Fibroblast of upper back skin (primary cell): ENCODE results near the gene SCP2.

Source experiments
- DNase-seq: peaks from one replicate; pipeline ENCODE4 v3.0.0-alpha.2; 2013

SCP2 gene

DNA sequence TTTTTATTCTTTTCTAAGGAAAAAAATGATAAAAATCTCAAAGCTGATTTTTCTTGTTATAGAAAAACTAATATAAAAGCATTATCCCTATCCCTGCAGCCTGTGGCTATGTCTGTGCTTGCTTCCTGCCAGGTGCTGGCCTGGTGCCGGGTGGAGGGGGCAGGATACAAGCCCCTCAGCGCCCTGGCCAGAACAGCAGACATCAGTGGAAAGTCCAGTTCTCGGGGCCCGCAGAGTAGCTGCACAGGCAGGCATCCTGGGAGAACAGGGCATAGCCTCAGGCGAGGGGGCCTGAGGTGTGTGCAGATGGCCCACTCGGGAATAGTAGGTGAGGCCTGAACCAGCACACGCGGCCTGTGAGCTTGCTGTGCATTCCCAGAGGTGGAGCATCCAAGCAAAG lies 158.3 kb downstream of the SCP2 start:
- DNase-seq, result no peak

DNA sequence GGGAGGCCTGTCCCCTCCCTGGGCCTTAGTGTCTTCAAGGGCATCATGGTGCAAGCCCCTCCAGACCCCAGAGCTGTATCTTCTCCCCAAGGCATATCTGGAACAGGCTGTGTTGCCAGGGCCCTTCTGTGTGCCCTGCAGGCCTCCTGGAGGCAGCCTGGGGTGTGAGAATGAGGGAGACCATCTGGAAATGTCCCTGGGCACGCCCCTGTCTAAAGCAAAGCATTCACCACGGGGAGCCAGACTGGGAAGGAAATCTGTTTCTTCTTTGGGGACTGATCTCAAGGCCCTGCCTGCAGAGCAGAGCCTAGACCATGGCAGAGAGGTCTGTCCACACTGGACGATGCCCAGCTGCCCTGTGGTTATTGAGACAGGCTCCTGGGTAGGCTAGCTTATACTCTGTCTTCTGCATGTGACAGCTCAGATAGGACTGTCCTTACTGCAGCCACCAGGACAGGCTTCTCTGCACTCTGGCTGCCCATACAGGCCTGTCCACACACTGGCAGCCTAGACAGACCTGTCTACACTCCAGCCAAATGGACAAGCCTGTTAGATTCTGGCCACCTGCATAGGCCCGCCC lies 159.5 kb downstream of the SCP2 start:
- DNase-seq, result no peak

DNA sequence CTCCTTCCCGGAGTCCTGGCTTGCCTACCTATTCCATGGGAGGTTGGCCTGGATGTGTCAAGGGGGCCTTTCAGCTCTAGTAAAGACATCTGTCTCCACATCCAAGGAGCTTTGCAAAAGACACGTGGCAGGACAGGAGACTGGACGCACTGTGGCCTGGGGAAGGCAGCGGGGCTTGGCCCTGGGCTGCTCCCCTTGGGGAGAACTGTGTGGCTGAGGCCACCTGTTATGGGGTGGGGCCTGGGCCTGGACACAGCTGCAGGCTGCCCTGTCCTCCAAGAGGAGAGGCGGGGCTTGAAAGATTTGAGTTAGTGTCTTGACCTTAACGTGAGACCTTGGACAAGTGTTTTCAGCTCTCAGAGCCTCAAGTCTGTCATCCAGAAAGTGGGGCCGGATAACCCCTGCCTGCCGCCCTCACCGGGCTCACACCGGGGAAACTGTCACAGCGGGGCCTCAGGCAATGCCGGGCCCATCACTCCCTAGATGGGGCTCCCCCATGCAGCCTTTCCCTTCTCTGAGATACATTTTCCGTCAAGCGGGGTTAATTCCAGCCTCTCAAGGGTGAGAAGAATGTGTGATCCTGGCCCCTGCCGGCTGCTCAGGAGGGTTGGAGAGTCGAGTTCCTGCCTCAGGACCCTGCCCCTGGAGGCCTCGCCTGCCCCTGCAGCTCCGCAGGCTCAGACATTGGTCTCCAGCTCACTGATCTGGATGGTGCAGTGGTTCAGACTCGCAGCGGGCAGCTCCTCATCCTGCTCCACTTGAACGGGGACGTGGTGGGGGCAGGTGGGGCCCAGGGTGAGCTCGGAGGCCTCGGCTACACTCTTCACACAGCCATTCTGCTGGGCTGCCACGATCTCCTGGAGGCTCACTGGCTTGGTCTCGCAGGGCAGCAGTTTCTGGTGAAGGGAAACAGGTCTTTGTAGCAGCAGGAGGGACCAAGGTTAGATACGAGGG lies 160.5 kb downstream of the SCP2 start:
- DNase-seq, result no peak

DNA sequence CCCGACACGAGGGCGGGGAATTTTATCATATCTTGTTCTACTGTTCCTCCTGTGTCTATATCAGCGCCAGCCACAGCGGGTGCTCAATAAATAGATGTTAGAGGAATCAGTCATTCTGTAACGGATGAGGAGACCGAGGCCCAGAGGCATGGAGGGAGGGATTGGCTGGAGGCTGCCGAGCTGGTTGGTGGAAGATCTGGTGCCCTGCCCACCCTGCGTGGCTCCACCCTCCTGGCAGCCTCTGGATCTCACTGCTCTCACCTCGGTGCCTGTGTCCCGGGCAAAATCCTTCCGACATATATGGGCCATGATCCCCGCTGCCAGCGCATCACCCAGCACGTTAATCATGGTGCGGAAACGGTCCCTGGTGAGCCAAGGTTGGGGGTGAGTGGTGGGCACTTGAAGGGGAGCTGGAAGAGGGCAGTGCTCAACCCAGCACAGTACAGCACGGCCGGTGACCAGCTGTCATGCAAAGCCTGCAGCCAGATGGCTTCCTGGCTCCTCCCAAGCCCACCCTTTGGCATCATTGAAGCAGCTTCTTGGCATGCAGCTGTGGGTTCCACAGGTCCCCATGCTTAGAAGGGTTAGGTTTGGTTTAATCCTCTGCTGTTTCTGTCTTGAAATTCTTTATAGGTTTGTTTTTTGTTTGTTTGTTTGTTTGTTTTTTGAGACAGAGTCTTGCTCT lies 161.7 kb downstream of the SCP2 start:
- DNase-seq, result no peak

DNA sequence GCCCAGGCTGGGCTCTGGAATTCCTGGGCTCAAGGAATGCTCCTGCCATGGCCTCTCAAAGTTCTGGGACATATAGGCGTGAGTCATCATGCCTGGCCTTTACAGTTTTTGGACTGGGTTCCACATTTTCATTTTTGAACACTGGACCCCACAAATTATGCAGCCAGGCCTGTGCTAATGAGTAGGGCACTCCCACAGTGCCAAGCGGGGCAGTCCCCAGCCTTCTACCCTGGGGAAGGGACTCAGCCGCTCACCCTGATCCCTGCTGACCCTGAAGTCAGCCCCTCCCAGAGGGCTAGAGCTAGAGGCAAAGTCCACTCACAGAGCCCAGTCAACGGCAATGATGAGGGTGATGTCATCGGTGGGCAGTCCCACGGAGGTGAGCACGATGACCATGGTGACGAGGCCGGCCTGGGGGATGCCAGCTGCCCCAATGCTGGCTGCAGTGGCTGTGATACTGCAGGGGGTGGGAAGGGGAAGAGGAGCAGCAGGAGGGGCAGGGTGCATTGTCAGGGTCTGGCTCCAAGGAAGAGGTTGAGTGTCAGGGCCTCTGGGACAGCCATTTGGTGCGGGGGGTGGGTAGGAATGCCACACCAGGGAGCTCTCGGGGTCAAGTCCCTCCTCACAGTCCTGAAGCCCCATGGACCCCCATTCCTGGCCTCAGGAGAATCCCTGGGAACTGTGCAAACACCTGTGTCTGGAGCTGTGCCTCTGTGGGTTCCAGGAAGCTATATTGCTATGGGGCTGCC lies 162.6 kb downstream of the SCP2 start:
- DNase-seq, result peak; percentile 53

DNA sequence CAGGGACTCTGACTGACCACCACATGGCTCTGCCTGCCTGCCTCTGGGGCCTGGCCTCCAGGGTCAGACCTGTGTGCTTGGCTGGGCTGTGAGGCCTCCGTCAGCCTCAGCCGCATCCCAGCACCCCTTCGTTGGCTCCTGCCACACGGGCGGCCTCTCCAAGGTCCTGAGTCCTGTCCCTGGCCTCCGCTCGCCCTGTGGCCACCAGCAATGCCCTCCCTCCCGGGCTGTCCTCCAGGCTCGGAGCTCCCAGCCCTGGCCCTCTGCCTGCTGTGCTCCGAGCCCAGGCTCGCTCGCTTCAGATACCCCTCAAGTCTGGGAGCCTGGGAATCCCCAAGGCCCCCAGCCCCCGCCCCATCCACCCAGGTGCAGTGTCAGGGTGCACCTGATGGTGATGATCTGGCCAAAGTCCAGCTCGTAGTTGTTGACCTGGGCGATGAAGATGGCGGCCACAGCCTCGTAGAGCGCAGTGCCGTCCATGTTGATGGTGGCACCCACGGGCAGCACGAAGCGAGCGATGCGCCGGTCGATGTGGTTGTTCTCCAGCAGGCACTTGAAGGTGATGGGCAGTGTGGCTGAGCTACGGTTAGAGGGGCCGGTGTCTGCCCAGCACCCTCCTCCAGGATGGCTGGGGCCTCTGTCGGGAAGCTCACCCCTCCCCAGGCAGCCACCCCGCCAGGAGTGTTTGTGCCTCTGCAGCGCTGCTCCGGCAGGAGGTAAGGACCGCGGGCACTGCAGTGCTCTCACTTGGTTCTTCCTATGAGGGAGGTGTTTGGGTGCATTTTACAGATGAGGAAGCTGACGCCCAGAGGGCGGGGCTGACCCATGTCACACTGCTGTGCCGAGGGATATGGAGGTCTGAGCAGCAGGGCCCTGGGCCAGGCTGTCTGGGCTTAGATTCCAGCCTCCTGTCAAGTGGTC lies 163.4 kb downstream of the SCP2 start:
- DNase-seq, result no peak

DNA sequence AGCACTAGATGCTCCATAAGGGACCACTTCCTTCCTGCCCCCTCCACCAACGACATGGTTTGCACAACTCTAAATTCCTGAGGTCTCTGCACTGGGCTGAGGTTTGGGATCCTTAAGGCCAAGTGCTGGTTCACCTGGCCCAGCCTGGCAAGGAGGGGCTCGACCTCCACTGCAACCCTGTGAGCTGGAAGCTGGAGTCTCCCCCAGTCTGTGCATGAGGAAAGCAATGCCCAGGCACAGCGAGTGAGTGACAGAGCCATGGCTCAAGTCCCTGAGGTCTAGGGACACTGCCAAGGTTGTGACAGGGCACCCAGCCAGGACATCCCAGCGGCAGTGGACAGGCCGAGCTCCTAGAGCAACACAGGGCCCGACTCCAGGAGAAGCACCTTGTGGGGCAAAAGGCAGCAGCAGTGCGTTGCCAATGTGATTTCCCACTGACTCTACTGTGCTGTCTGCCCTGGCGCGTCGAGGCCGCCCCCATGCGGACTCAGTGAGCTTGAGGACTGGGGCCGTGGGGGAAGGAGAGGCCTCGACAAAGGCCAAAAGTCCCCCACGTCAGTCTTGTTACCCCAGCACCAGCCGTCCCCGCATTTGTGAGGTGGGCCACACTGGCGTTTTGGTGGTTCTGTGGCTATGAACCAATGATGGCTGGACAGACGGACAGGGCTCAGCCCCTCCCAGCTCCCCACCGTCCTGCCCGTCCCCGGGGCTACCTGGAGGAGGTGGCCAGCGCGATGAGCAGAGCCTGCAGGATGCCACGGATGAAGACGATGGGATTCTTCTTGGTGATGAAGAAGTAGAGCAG lies 165.0 kb downstream of the SCP2 start:
- peak; percentile 48 for DNase-seq

DNA sequence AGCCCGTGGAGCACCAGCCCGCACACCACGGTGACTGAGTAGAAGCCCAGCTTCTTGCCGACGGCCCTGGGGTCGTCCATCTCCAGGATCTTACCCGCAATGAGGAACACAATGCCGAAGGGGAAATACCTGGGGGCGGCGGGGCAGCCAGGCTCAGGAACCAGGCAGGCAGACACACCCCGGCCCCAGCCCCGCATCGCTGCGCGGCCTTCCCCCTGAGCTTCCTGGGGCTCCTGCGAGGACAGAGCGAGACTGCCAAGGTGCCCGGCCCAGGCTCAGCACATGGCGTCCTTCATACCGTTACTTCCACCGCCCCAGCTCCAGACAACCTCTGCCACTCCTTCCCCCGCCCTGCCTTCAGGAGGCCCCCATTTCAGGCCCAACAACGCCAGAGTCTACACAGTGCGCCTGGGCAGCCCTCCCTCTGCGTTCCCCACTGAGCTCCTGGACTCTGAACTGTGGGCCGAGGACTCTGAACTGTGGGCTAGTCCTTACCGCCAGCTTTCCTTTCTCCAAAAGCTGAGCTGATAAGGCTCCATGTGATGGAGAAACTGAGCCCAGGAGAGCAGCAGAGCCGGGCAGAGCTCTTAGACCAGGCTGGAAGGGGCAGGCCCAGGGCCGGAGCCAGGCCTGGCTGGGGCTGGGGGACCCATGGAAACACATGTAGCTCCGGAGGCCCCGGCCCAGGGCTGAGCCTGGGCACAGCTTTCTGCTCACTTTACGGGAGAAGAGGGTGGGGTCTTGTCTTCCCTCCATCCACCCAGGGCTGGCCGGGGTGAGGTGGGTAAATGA lies 165.8 kb downstream of the SCP2 start:
- DNase-seq, result no peak

DNA sequence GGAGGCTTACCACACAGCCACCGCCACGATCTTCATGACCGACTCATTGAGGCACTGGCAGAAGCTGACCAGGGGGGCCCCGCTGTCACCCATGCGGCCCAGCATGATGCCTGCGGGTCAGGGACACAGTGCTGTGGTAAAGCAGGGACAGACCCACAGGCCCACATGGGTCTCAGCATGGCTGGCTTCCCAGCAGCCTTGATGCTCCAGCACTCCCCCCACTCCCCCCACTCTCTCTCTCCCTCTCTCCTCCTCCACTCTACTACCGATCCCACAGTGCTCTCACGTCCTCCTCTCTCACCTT lies 166.3 kb downstream of the SCP2 start:
- no peak for DNase-seq

DNA sequence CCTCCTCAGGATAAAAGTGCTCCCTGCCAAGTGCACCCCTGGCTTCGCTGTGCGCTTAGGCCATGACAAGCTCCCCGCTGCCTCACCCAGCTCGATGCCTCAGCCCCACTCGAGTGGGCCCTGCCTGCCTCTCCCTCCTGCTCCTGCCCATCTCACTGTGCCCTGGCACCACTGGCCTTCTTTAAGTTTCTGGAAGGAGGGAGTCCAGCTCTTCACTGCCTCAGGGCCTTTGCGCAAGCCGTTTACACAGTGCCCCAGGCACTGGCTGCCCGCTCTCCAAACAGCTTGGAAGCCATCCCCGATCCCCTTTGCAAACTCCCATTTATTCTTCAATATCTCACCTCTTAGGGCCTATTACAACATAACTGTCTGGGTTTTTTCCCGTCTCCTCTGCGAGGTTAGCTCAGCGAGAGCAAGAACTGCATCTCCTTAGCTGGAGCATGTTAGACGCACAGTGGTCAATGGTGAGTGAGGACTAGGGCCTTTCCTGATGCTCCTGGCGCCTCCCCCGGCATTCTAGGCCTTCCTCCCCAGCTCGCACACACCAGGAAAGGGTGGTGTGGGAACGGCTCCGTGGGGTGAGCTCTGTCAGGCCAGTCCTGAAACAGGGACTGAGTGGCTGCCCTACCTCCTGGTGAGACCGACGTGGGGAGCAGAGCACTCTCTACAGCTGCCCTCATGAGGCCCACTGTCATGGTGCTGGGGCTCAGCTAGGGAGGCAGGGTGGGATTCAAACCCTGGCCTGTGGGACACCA lies 166.9 kb downstream of the SCP2 start:
- no peak for DNase-seq

DNA sequence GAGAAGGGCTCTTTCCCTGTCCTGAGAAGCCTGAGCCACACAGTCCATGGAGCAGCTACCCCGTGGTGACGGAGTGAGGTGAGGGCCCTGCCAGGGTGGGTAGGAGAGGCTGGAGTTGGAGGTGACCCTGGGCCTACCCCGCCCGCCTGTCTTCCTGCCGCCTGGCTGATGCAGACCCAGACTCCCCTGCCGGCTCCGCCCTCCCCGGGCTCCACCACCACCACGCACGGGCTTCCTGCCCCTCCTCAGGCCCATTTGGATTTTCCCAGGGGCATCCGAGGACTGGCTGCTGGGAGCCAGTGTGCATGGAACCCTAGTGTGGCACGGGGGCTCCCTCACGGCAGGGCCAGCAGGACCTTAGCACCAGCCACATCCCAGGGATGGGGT lies 167.4 kb downstream of the SCP2 start:
- no peak for DNase-seq
